Stimulated activated naive CD8-positive, alpha-beta T cell treated with anti-CD3 and anti-CD28 coated beads, Interleukin-15, Interleukin-2, amounts not matched to agents 100 ng/mL and 50 ng/mL, for 24 hours (primary cell): ENCODE data around the gene CTSZ.
A peak's percentile ranks its signal among the peaks of the same experiment; 100 is the strongest.

ENCODE experiments used
- H3K27ac Mint-ChIP-seq: one replicate; pipeline ENCODE4 v1.8.0; 2021; ENCODE audit warnings: mild to moderate bottlenecking, mixed read lengths
- H3K27me3 Mint-ChIP-seq: one replicate; pipeline ENCODE4 v1.8.0; 2021; ENCODE audit warnings: mixed read lengths
- H3K36me3 Mint-ChIP-seq: one replicate; pipeline ENCODE4 v1.8.0; 2021; ENCODE audit warnings: low read depth, mixed read lengths
- H3K4me1 Mint-ChIP-seq: one replicate; pipeline ENCODE4 v1.8.0; 2021; ENCODE audit warnings: low read depth, mixed read lengths
- H3K4me3 Mint-ChIP-seq: one replicate; pipeline ENCODE4 v1.8.0; 2021; ENCODE audit warnings: mild to moderate bottlenecking, mixed read lengths
- H3K9me3 Mint-ChIP-seq: one replicate; pipeline ENCODE4 v1.8.0; 2021; ENCODE audit warnings: mixed read lengths

The CTSZ gene

GRCh38 chr20:59024111-59024530 lies 17.1 kb upstream of the CTSZ start:
- Mint-ChIP-seq H3K4me1 (peaks cover 41% of the 10 kb centered on the region), H3K36me3 (peaks cover 65% of the 10 kb centered on the region), H3K9me3 (no peaks in the 10 kb centered on the region), H3K27me3 (no peaks in the 10 kb centered on the region), H3K4me3 (no peak overlapping the region), H3K27ac (no peak overlapping the region)

- Mint-ChIP-seq H3K36me3 (peaks cover 60% of the 10 kb centered on the region), H3K4me3 (no peak overlapping the region), H3K4me1 (peaks cover 36% of the 10 kb centered on the region), H3K27ac (no peak overlapping the region), H3K9me3 (no peaks in the 10 kb centered on the region), H3K27me3 (no peaks in the 10 kb centered on the region)
These were observed 16.6 kb upstream of the CTSZ start for GRCh38 chr20:59023616-59024015.

GRCh38 chr20:59022754-59023153 lies 15.7 kb upstream of the CTSZ start:
- H3K27ac Mint-ChIP-seq = no peak overlapping the region
- peaks cover 53% of the 10 kb centered on the region for H3K36me3 Mint-ChIP-seq
- H3K4me1 Mint-ChIP-seq = peaks cover 27% of the 10 kb centered on the region
- no peaks in the 10 kb centered on the region for H3K9me3 Mint-ChIP-seq
- H3K27me3 Mint-ChIP-seq = no peaks in the 10 kb centered on the region
- H3K4me3 Mint-ChIP-seq = no peak overlapping the region

GRCh38 chr20:59020938-59021551 lies 14.0 kb upstream of the CTSZ start:
- Mint-ChIP-seq H3K4me3 (no peak overlapping the region), H3K27ac (no peak overlapping the region), H3K36me3 (peaks cover 37% of the 10 kb centered on the region), H3K9me3 (no peaks in the 10 kb centered on the region), H3K4me1 (peaks cover 27% of the 10 kb centered on the region), H3K27me3 (no peaks in the 10 kb centered on the region)

- Mint-ChIP-seq H3K4me1 (peaks cover 29% of the 10 kb centered on the region), H3K36me3 (peaks cover 20% of the 10 kb centered on the region), H3K27ac (no peak within 1 kb of the TSS), H3K27me3 (no peaks in the 10 kb centered on the region), H3K9me3 (no peaks in the 10 kb centered on the region), H3K4me3 (no peak within 1 kb of the TSS)
These were observed 12.2 kb upstream of the CTSZ start, which contains the start of gene TUBB1 for GRCh38 chr20:59019217-59019616. Gene TUBB1, plus strand, starts transcription at chr20:59019429. Its CDS starts 94 bp downstream, at chr20:59019523.

- H3K36me3 Mint-ChIP-seq = peaks cover 16% of the 10 kb centered on the region
- no peaks in the 10 kb centered on the region for H3K27me3 Mint-ChIP-seq
- peaks cover 33% of the 10 kb centered on the region for H3K4me1 Mint-ChIP-seq
- H3K9me3 Mint-ChIP-seq = no peaks in the 10 kb centered on the region
- H3K27ac Mint-ChIP-seq = no peak overlapping the region
- H3K4me3 Mint-ChIP-seq = no peak overlapping the region
These were observed 11.8 kb upstream of the CTSZ start for GRCh38 chr20:59018817-59019216.

- Mint-ChIP-seq H3K27me3 (no peaks in the 10 kb centered on the region), H3K4me1 (peaks cover 41% of the 10 kb centered on the region), H3K36me3 (peaks cover 5% of the 10 kb centered on the region), H3K4me3 (no peak overlapping the region), H3K9me3 (no peaks in the 10 kb centered on the region), H3K27ac (peak overlapping the region; percentile 26)
These were observed 10.6 kb upstream of the CTSZ start for GRCh38 chr20:59017493-59018231.

- Mint-ChIP-seq H3K36me3 (no peaks in the 10 kb centered on the region), H3K9me3 (no peaks in the 10 kb centered on the region), H3K27me3 (no peaks in the 10 kb centered on the region), H3K4me3 (no peak overlapping the region), H3K4me1 (peaks cover 44% of the 10 kb centered on the region), H3K27ac (peak overlapping the region; percentile 72)
These were observed 9.9 kb upstream of the CTSZ start for GRCh38 chr20:59016795-59017492.

- Mint-ChIP-seq H3K4me1 (peaks cover 48% of the 10 kb centered on the region), H3K4me3 (peak overlapping the region; percentile 32), H3K27me3 (no peaks in the 10 kb centered on the region), H3K36me3 (no peaks in the 10 kb centered on the region), H3K9me3 (no peaks in the 10 kb centered on the region), H3K27ac (peak overlapping the region; percentile 72)
These were observed 9.0 kb upstream of the CTSZ start for GRCh38 chr20:59015812-59016711.

GRCh38 chr20:59015411-59015810 lies 8.4 kb upstream of the CTSZ start:
- Mint-ChIP-seq H3K4me1 (peaks cover 45% of the 10 kb centered on the region), H3K9me3 (no peaks in the 10 kb centered on the region), H3K27ac (no peak overlapping the region), H3K36me3 (no peaks in the 10 kb centered on the region), H3K27me3 (no peaks in the 10 kb centered on the region), H3K4me3 (no peak overlapping the region)

- H3K27ac Mint-ChIP-seq = peak overlapping the region; percentile 57
- no peak overlapping the region for H3K4me3 Mint-ChIP-seq
These were observed 7.8 kb upstream of the CTSZ start for GRCh38 chr20:59014680-59015389.

GRCh38 chr20:59013959-59014608 lies 7.0 kb upstream of the CTSZ start:
- peaks cover 45% of the 10 kb centered on the region for H3K4me1 Mint-ChIP-seq
- H3K4me3 Mint-ChIP-seq = no peak overlapping the region
- H3K27ac Mint-ChIP-seq = no peak overlapping the region
- H3K9me3 Mint-ChIP-seq = no peaks in the 10 kb centered on the region
- H3K27me3 Mint-ChIP-seq = no peaks in the 10 kb centered on the region
- no peaks in the 10 kb centered on the region for H3K36me3 Mint-ChIP-seq

More at GRCh38 chr20:59014680-59015389, 7.8 kb upstream of the CTSZ start:
- Mint-ChIP-seq H3K9me3 (no peaks in the 10 kb centered on the region), H3K27me3 (no peaks in the 10 kb centered on the region), H3K36me3 (no peaks in the 10 kb centered on the region), H3K4me1 (peaks cover 45% of the 10 kb centered on the region)

- H3K27ac Mint-ChIP-seq = no peak overlapping the region
- no peaks in the 10 kb centered on the region for H3K27me3 Mint-ChIP-seq
- H3K4me3 Mint-ChIP-seq = no peak overlapping the region
- H3K9me3 Mint-ChIP-seq = no peaks in the 10 kb centered on the region
- H3K36me3 Mint-ChIP-seq = no peaks in the 10 kb centered on the region
- H3K4me1 Mint-ChIP-seq = peaks cover 45% of the 10 kb centered on the region
These were observed 6.2 kb upstream of the CTSZ start for GRCh38 chr20:59013031-59013951.
